ENCODE data around the gene KCNJ12. TPM values are rescaled to one million over a fixed set of nuclear protein-coding genes. Genes with fewer than 3 reads are reported as not detected.

The KCNJ12 gene
- total RNA-seq, 2 experiments from 2014 or later = not detected

DNA sequence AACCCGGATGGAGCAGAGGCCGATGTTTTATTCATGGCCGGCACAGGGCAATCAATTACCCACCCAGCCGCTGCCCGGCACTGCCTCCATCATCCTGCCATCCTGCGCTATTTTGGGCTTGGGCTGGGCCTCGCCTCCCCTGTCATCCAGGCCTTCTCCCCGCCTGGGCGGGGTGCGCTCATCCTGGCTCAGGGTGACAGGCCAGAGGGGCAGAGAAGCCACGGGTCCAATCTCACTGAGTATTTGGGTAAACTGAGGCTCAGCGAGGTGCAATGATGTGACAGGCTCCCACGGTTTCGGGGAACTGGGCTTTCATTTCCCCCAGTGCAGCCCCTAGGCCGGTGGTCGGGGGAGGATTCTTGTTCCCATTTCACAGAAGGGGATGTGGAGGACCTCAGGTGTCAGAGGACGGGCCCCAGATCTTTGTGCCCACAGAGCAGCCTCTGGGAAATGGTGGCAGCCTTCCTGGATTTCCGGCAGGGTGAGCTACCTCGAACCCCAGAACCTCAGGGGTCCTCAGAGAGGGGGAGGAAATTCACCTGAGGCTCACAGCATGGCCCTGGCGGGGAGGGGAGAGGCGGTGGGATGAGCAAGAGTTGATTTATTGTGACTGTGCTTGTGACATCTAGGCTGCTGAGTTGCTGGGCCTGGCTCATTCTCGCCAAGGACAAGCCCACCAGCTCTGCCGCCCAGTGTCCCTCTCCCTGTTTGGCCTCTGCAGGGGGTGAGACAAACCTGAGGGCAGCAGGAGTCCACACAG is 23.8 kb upstream of the KCNJ12 start:
- H3K4me3 Mint-ChIP-seq = no peak overlapping the region
- CTCF ChIA-PET = no interaction called here
- DNase-seq = no peak

GRCh38 chr17:21352981-21353265 is 23.2 kb upstream of the KCNJ12 start:
- Mint-ChIP-seq H3K36me3 (ENCODE audit: low read depth) (no peaks in the 10 kb centered on the region), H3K27ac (no peak overlapping the region), H3K27me3 (ENCODE audit: low read depth) (no peaks in the 10 kb centered on the region), H3K9me3 (no peaks in the 10 kb centered on the region), H3K4me1 (ENCODE audit: low read depth) (peaks cover 1% of the 10 kb centered on the region), H3K4me3 (no peak overlapping the region)
- CTCF ChIA-PET = no interaction called here
- intact Hi-C loops (cut with micrococcal nuclease) = no loop called here
- DNase-seq = no peak

More for the DNA sequence above, 23.8 kb upstream of the KCNJ12 start:
- Mint-ChIP-seq H3K36me3 (ENCODE audit: low read depth) (no peaks in the 10 kb centered on the region), H3K27ac (no peak overlapping the region), H3K9me3 (no peaks in the 10 kb centered on the region), H3K4me1 (ENCODE audit: low read depth) (peaks cover 1% of the 10 kb centered on the region), H3K27me3 (ENCODE audit: low read depth) (no peaks in the 10 kb centered on the region)
- intact Hi-C loops (cut with micrococcal nuclease) = no loop called here

- Mint-ChIP-seq H3K4me1 (ENCODE audit: low read depth) (no peaks in the 10 kb centered on the region), H3K4me3 (no peak overlapping the region), H3K27ac (no peak overlapping the region), H3K36me3 (ENCODE audit: low read depth) (no peaks in the 10 kb centered on the region), H3K9me3 (no peaks in the 10 kb centered on the region), H3K27me3 (ENCODE audit: low read depth) (no peaks in the 10 kb centered on the region)
- intact Hi-C loops (cut with micrococcal nuclease) = no loop called here
- CTCF ChIA-PET = no interaction called here
- DNase-seq = no peak
Measured at GRCh38 chr17:21353326-21354010, 22.7 kb upstream of the KCNJ12 start.

DNA sequence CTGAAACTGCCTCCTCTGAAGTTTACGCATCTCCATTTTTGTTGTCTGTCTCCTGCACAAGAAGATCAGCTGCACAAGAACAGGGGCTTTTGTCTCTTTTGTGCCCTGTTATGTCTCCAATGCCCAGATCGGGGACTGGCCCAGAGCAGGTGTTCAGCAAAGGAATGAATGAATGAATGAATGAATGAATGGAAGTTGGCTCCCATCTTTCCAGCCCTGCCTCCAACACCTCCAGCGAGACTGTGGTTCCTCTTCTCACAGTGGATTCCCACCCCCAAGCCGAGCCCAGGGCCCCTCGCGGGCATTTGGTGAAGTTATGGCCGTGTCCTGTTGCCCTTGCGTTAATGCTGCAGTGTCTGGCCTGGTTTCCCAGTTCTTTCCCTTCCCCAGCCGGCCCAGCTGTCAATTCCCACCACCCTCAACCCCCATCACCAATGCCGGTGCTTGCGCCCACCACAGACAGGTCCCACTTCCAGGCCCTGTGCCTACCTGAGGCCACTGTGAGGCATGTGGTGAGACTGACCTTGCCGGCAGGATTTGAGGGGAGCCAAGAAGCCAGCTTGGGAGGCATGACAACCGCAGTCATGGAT is 21.3 kb upstream of the KCNJ12 start:
- CTCF ChIA-PET = no interaction called here
- no peaks in the 10 kb centered on the region for H3K9me3 Mint-ChIP-seq
- no peak overlapping the region for H3K4me3 Mint-ChIP-seq
- no peak overlapping the region for H3K27ac Mint-ChIP-seq
- no peaks in the 10 kb centered on the region for H3K27me3 Mint-ChIP-seq (ENCODE audit: low read depth)
- DNase-seq = no peak
- no peaks in the 10 kb centered on the region for H3K36me3 Mint-ChIP-seq (ENCODE audit: low read depth)
- H3K4me1 Mint-ChIP-seq (ENCODE audit: low read depth) = no peaks in the 10 kb centered on the region
- intact Hi-C loops (cut with micrococcal nuclease) = no loop called here

DNA sequence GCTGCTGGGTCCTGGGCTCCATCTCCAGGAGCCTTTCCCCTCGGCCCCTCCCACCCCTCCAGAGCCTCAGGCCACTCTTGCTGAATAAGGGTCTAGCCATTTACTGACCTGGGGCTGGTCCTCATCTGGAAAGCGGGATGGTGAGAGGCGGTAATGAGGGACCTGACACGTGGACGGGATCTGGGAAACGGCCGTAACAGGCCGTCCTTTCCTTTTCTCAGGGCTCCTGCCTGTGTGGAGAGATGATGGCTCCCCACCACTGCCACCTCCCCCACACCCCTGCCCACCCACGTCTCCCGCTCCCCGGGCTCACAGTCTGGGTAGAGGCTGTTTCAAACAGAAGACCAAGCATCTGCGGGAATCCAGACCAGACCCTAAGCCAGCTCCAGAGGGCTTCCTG is 20.6 kb upstream of the KCNJ12 start:
- Mint-ChIP-seq H3K9me3 (no peaks in the 10 kb centered on the region), H3K27me3 (ENCODE audit: low read depth) (no peaks in the 10 kb centered on the region), H3K4me3 (no peak overlapping the region), H3K27ac (no peak overlapping the region), H3K4me1 (ENCODE audit: low read depth) (no peaks in the 10 kb centered on the region), H3K36me3 (ENCODE audit: low read depth) (no peaks in the 10 kb centered on the region)
- no peak for DNase-seq
- intact Hi-C loops (cut with micrococcal nuclease) = no loop called here
- CTCF ChIA-PET = interaction anchor here (0.6 kb wide), 1 partner anchor 154 kb away, joined by 3 read pairs; no protein-coding TSS in a partner anchor

DNA sequence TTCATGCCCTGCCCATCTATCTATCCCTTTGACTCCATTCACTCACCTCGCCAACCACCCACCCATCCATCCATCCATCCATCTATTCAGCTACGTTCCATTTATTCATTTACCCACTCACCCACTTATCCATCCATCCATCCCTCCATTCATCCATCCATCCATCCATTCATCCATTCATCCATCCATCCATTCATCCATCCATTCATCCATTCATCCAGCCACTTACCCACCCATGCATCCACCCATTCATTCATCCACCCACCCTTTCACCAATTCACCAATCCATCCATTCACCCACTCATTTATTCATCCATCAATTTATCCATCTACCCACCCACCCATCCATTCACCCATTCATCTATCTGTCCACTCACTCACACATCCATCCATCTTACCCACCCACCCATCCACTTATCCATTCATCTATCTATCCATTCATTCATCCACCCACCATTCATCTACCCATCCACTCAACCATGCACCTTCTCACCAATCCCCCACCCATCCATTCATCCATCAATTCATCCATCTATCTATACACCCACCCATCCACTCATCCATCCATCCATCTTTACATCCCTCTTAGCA is 19.5 kb upstream of the KCNJ12 start:
- Mint-ChIP-seq H3K4me3 (no peak overlapping the region), H3K9me3 (no peaks in the 10 kb centered on the region), H3K27me3 (ENCODE audit: low read depth) (no peaks in the 10 kb centered on the region), H3K36me3 (ENCODE audit: low read depth) (no peaks in the 10 kb centered on the region), H3K4me1 (ENCODE audit: low read depth) (no peaks in the 10 kb centered on the region), H3K27ac (no peak overlapping the region)
- CTCF ChIA-PET = no interaction called here
- intact Hi-C loops (cut with micrococcal nuclease) = no loop called here
- no peak for DNase-seq

DNA sequence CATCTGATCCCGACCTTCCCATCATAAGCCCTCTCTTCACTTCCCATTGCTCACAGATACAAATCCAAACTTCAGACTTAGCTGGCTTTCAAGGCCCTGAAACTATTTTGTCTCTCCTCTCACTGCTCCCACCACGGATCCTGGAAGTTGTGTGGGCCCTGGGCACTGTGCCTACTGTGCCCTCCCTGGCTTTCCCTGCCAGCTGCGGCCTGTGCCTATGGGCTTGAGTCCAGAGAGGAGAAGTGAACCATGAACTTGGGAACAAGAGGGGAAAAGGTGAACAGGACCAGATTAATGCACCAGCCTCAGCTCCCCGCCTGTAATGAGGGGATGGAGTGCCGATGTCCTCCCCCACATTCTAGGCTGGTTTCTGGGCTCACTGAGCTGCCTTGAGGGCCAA is 18.9 kb upstream of the KCNJ12 start:
- CTCF ChIA-PET = no interaction called here
- H3K27me3 Mint-ChIP-seq (ENCODE audit: low read depth) = no peaks in the 10 kb centered on the region
- no peaks in the 10 kb centered on the region for H3K36me3 Mint-ChIP-seq (ENCODE audit: low read depth)
- intact Hi-C loops (cut with micrococcal nuclease) = no loop called here
- no peak overlapping the region for H3K4me3 Mint-ChIP-seq
- H3K9me3 Mint-ChIP-seq = no peaks in the 10 kb centered on the region
- H3K4me1 Mint-ChIP-seq (ENCODE audit: low read depth) = no peaks in the 10 kb centered on the region
- no peak overlapping the region for H3K27ac Mint-ChIP-seq
- no peak for DNase-seq

GRCh38 chr17:21357696-21358656 is 18.2 kb upstream of the KCNJ12 start:
- Mint-ChIP-seq H3K4me3 (no peak overlapping the region), H3K36me3 (ENCODE audit: low read depth) (no peaks in the 10 kb centered on the region)
- CTCF ChIA-PET = no interaction called here

GRCh38 chr17:21358682-21359482 is 17.3 kb upstream of the KCNJ12 start:
- no peak for DNase-seq
- CTCF ChIA-PET = no interaction called here
- Mint-ChIP-seq H3K4me1 (ENCODE audit: low read depth) (no peaks in the 10 kb centered on the region), H3K27ac (no peak overlapping the region), H3K4me3 (no peak overlapping the region), H3K27me3 (ENCODE audit: low read depth) (no peaks in the 10 kb centered on the region), H3K36me3 (ENCODE audit: low read depth) (no peaks in the 10 kb centered on the region), H3K9me3 (no peaks in the 10 kb centered on the region)
- intact Hi-C loops (cut with micrococcal nuclease) = no loop called here

More at GRCh38 chr17:21357696-21358656, 18.2 kb upstream of the KCNJ12 start:
- Mint-ChIP-seq H3K9me3 (no peaks in the 10 kb centered on the region), H3K4me1 (ENCODE audit: low read depth) (no peaks in the 10 kb centered on the region), H3K27me3 (ENCODE audit: low read depth) (no peaks in the 10 kb centered on the region), H3K27ac (no peak overlapping the region)
- DNase-seq = no peak
- intact Hi-C loops (cut with micrococcal nuclease) = no loop called here

DNA sequence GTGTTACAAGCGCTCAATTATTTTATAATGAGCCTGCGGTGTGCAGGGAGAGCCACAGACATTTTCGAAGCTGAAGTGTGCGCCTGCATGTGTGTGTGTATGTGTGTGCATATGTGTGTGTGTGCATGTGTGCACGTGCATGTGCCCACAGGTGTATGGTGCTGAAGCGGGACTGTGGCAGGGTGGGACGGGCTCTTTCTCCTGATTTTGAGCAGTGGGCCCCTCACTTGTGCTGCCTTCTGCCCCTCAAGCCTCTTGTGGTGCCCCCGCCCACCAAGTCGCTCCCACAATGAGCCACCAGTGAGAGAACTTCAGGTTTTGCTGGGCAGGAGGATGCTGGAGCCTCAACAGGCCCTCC is 16.7 kb upstream of the KCNJ12 start:
- CTCF ChIA-PET = interaction anchor here (1.3 kb wide), 1 partner anchor 152 kb away, joined by 3 read pairs; no protein-coding TSS in a partner anchor
- Mint-ChIP-seq H3K36me3 (ENCODE audit: low read depth) (no peaks in the 10 kb centered on the region), H3K27ac (no peak overlapping the region), H3K4me1 (ENCODE audit: low read depth) (no peaks in the 10 kb centered on the region), H3K4me3 (no peak overlapping the region), H3K27me3 (ENCODE audit: low read depth) (no peaks in the 10 kb centered on the region), H3K9me3 (no peaks in the 10 kb centered on the region)
- DNase-seq = no peak
- intact Hi-C loops (cut with micrococcal nuclease) = no loop called here

GRCh38 chr17:21360048-21360447 is 16.1 kb upstream of the KCNJ12 start:
- H3K4me1 Mint-ChIP-seq (ENCODE audit: low read depth) = no peaks in the 10 kb centered on the region
- CTCF ChIA-PET = interaction anchor here (1.3 kb wide), 1 partner anchor 152 kb away, joined by 3 read pairs; no protein-coding TSS in a partner anchor
- intact Hi-C loops (cut with micrococcal nuclease) = no loop called here
- no peak overlapping the region for H3K4me3 Mint-ChIP-seq
- no peaks in the 10 kb centered on the region for H3K36me3 Mint-ChIP-seq (ENCODE audit: low read depth)
- H3K9me3 Mint-ChIP-seq = no peaks in the 10 kb centered on the region
- H3K27ac Mint-ChIP-seq = no peak overlapping the region
- no peak for DNase-seq
- H3K27me3 Mint-ChIP-seq (ENCODE audit: low read depth) = no peaks in the 10 kb centered on the region
